GM13977 (cell line): ENCODE measurements around the gene SLC15A5.

Source experiments
- DNase-seq: peaks from one replicate; pipeline ENCODE4 v3.0.0; 2012; ENCODE audit warnings: low spot score
- CTCF ChIP-seq: IDR thresholded peaks from 2 replicates; pipeline ENCODE4 v1.5.1; 2012; ENCODE audit warnings: mild to moderate bottlenecking, control low read depth; ENCODE audit not compliant: insufficient read depth; ENCODE audit errors: extremely low read depth, missing control alignments
- in situ Hi-C: fragments of 300-500 bp; cut with MboI; formaldehyde crosslinking; loops from one replicate; pipeline ENCODE4 v1.12.0; 2022; ENCODE audit warnings: low sequenced_read_pairs, low pct_unique_long_range_greater_than_20kb, mixed read lengths, inconsistent platforms; ENCODE audit not compliant: unreplicated experiment

The SLC15A5 gene

GRCh38 chr12:16163146-16163545 lies 114.3 kb downstream of the SLC15A5 start:
- no peak for TF ChIP-seq CTCF
- in situ Hi-C loops = no loop called here
- no peak for DNase-seq

- TF ChIP-seq CTCF = no peak
- in situ Hi-C loops = no loop called here
- no peak for DNase-seq
Observed at GRCh38 chr12:16159571-16159970, 117.9 kb downstream of the SLC15A5 start.

GRCh38 chr12:16158050-16158449 lies 119.4 kb downstream of the SLC15A5 start:
- DNase-seq = no peak
- no peak for TF ChIP-seq CTCF
- in situ Hi-C loops = no loop called here

GRCh38 chr12:16155938-16156337 lies 121.5 kb downstream of the SLC15A5 start:
- in situ Hi-C loops = no loop called here
- no peak for DNase-seq
- no peak for TF ChIP-seq CTCF

- TF ChIP-seq CTCF = no peak
- DNase-seq = no peak
- in situ Hi-C loops = no loop called here
Observed at GRCh38 chr12:16154990-16155389, 122.5 kb downstream of the SLC15A5 start.

GRCh38 chr12:16152885-16153673 lies 124.4 kb downstream of the SLC15A5 start:
- in situ Hi-C loops = no loop called here
- no peak for TF ChIP-seq CTCF

GRCh38 chr12:16150276-16150675 lies 127.2 kb downstream of the SLC15A5 start:
- in situ Hi-C loops = no loop called here
- no peak for DNase-seq

More at GRCh38 chr12:16152885-16153673, 124.4 kb downstream of the SLC15A5 start:
- DNase-seq = no peak

More at GRCh38 chr12:16150276-16150675, 127.2 kb downstream of the SLC15A5 start:
- TF ChIP-seq CTCF = no peak
